ENCODE data around the gene CD101. TPM values are rescaled to one million over a fixed set of nuclear protein-coding genes. Genes with fewer than 3 reads are reported as not detected.

The CD101 gene
- total RNA-seq, 2 experiments from 2014 or later = 2.1 to 2.2 TPM

- Mint-ChIP-seq H3K36me3 (ENCODE audit: low read depth) (no peaks in the 10 kb centered on the region), H3K27ac (no peak overlapping the region), H3K27me3 (no peaks in the 10 kb centered on the region), H3K4me3 (no peak overlapping the region), H3K9me3 (no peaks in the 10 kb centered on the region), H3K4me1 (ENCODE audit: low read depth) (peaks cover 18% of the 10 kb centered on the region)
- ChIA-PET POLR2A (no interaction called here), CTCF (no interaction called here)
- ATAC-seq (ENCODE audit: poor library complexity) (no peak), DNase-seq (no peak)
- intact Hi-C loops (cut with DNase I, micrococcal nuclease) = no loop called here
- no peaks in the 10 kb centered on the region for H3K36me3 ChIP-seq (ENCODE audit: insufficient read depth, low read length)
- TF ChIP-seq CTCF (IDR thresholded peaks at IDR 0.05) = no peak
- H3K4me1 ChIP-seq (ENCODE audit: insufficient read depth, low read length) = peaks cover 11% of the 10 kb centered on the region
- no peak overlapping the region for H3K4me3 ChIP-seq (ENCODE audit: low read length)
- no peaks in the 10 kb centered on the region for H3K27me3 ChIP-seq (ENCODE audit: control insufficient read depth in 1 of 2, insufficient read depth in 2 of 2, low read length in 2 of 2)
- no peak overlapping the region for H3K27ac ChIP-seq (ENCODE audit: low read depth in 1 of 2, low read length in 2 of 2)
- H3K9me3 ChIP-seq (ENCODE audit: control insufficient read depth in 1 of 2, insufficient read depth in 1 of 2, low read length in 2 of 2) = no peaks in the 10 kb centered on the region
Observed at GRCh38 chr1:116981521-116982037, 20.0 kb upstream of the CD101 start.

GRCh38 chr1:116982319-116983004 is 19.1 kb upstream of the CD101 start:
- intact Hi-C loops (cut with DNase I, micrococcal nuclease) = no loop called here
- no peak for TF ChIP-seq CTCF (IDR thresholded peaks at IDR 0.05)
- Mint-ChIP-seq H3K27me3 (no peaks in the 10 kb centered on the region), H3K27ac (no peak overlapping the region), H3K9me3 (no peaks in the 10 kb centered on the region), H3K4me1 (ENCODE audit: low read depth) (peaks cover 27% of the 10 kb centered on the region), H3K4me3 (no peak overlapping the region), H3K36me3 (ENCODE audit: low read depth) (no peaks in the 10 kb centered on the region)
- Histone ChIP-seq H3K36me3 (ENCODE audit: insufficient read depth, low read length) (no peaks in the 10 kb centered on the region), H3K4me1 (ENCODE audit: insufficient read depth, low read length) (peaks cover 20% of the 10 kb centered on the region), H3K27ac (ENCODE audit: low read depth in 1 of 2, low read length in 2 of 2) (no peak overlapping the region), H3K9me3 (ENCODE audit: control insufficient read depth in 1 of 2, insufficient read depth in 1 of 2, low read length in 2 of 2) (no peaks in the 10 kb centered on the region), H3K27me3 (ENCODE audit: control insufficient read depth in 1 of 2, insufficient read depth in 2 of 2, low read length in 2 of 2) (no peaks in the 10 kb centered on the region), H3K4me3 (ENCODE audit: low read length) (no peak overlapping the region)
- DNase-seq = peak in 1 of 14 experiments; percentile 17
- no peak for ATAC-seq (ENCODE audit: poor library complexity)
- POLR2A ChIA-PET = no interaction called here
- CTCF ChIA-PET = no interaction called here

GRCh38 chr1:116983112-116983511 is 18.4 kb upstream of the CD101 start:
- H3K27me3 Mint-ChIP-seq = no peaks in the 10 kb centered on the region
- H3K4me3 Mint-ChIP-seq = no peak overlapping the region
- ChIA-PET POLR2A (no interaction called here), CTCF (interaction anchor here (0.7 kb wide), 1 partner anchor 21 kb away, joined by 4 read pairs; no protein-coding TSS in a partner anchor)
- Histone ChIP-seq H3K4me1 (ENCODE audit: insufficient read depth, low read length) (peaks cover 27% of the 10 kb centered on the region), H3K4me3 (ENCODE audit: low read length) (no peak overlapping the region), H3K9me3 (ENCODE audit: control insufficient read depth in 1 of 2, insufficient read depth in 1 of 2, low read length in 2 of 2) (no peaks in the 10 kb centered on the region), H3K36me3 (ENCODE audit: insufficient read depth, low read length) (no peaks in the 10 kb centered on the region), H3K27me3 (ENCODE audit: control insufficient read depth in 1 of 2, insufficient read depth in 2 of 2, low read length in 2 of 2) (no peaks in the 10 kb centered on the region), H3K27ac (ENCODE audit: low read depth in 1 of 2, low read length in 2 of 2) (no peak overlapping the region)
- H3K9me3 Mint-ChIP-seq = no peaks in the 10 kb centered on the region
- ATAC-seq (ENCODE audit: poor library complexity) (no peak), DNase-seq (no peak)
- H3K27ac Mint-ChIP-seq = no peak overlapping the region
- no peak for TF ChIP-seq CTCF (IDR thresholded peaks at IDR 0.05)
- peaks cover 33% of the 10 kb centered on the region for H3K4me1 Mint-ChIP-seq (ENCODE audit: low read depth)
- intact Hi-C loops (cut with DNase I, micrococcal nuclease) = no loop called here
- no peaks in the 10 kb centered on the region for H3K36me3 Mint-ChIP-seq (ENCODE audit: low read depth)
